HG03139 (cell line): Measurements from ENCODE around the gene FNBP1.
"Not testable (repeated sequence)": the region's sequence is repeated elsewhere in the genome, so short reads cannot be mapped to it uniquely, and the experiment has no call there.

Experiments used
- ATAC-seq: cut with Tn5 transposase; IDR thresholded peaks from one replicate; pipeline ENCODE4 v1.9.1; 2021; ENCODE audit not compliant: unreplicated experiment

The FNBP1 gene

DNA sequence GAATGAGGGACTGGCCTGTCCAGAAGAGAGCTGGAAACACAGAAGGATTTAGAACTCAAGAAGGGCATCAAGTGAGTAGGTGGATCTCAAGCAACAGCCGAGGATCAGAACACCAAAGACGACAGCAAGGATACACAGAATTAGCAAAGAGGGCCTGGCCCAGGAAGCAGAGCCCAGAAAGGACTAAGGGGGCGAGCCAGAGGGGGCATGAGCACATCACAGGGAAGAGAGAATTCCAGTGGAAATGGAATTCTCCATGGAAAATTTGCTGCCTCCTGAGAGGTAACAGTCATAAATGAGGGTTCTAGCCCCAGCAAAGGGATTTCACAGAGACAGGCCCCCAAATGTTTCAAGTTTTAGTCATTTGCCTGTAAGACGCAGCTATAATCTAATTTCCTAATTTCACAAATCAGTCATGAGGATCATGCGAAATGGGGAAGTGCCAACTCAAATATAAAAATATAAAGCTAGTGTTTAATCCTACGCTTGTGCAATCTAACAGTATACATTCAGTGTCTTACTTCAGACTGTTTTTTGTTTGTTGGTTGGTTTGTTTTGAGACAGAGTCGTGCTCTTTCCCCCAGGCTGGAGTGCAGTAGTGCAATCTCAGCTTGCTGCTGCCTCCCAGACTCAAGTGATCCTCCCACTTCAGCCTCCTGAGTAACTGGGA, 46.7 kb downstream of the FNBP1 start:
- ATAC-seq, result no peak

GRCh38 chr9:129995409-129996160, 47.4 kb downstream of the FNBP1 start:
- ATAC-seq, result no peak

DNA sequence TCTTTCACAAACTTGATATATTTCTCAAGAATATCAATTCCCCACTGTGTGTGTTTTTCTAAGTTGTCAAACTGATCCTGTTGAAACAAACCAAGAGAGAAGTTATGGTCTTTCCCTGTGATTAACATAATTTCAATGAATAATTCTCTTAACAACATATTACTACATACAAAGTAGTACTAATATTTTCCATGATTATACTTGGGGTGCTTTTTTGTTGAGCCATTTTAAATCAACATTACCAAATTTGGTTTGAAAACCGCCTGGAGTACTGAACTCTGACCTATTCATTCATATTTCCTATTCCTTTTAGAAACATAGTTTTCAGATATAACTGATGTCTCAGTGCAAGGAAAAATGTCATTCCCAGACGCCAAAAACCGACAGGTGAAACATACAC, 48.1 kb downstream of the FNBP1 start:
- no peak for ATAC-seq

DNA sequence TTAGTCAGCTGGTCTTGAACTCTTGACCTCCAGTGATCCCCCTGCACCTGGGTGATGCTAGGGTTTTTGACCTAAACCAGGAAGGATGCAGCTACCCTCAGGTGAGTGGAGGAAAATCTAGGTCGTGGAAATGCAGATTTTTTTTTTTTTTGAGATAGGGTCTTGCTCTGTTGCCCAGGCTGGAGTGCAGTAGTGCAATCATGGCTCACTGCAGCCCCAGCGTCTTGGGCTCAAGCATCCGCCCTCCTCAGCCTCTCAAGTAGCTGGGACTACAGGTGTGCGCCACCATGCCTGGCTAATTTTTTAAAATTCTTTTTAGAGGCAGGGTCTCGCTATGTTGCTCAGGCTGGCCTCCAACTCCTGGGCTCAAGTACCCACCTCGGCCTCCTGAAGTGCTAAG, 51.9 kb downstream of the FNBP1 start:
- ATAC-seq, result not testable (repeated sequence)

GRCh38 chr9:129990269-129991010, 52.5 kb downstream of the FNBP1 start:
- no peak for ATAC-seq

GRCh38 chr9:129989740-129990139, 53.2 kb downstream of the FNBP1 start:
- ATAC-seq, result no peak

- no peak for ATAC-seq
Measured at GRCh38 chr9:129989362-129989708, 53.7 kb downstream of the FNBP1 start.

GRCh38 chr9:129988607-129989361, 54.2 kb downstream of the FNBP1 start:
- ATAC-seq, result peak; percentile 61

DNA sequence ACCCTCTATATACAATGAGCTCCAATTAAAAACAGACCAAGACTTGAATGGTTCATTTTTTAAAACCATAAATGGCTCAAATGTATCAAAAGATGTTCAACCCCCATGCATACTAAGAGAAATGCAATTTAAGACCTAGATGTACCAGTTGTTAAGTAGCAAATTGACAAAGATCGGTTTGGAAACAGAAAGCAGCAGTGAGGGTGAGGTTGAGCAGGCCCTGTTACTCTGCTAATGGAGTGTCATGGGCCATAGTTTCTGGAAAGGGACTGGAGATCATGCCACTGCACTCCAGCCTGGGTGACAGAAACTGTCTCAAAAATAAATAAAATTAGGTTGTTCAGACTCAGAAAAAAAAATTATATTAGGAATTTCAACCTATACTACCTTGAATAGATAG, 55.0 kb downstream of the FNBP1 start:
- no peak for ATAC-seq

GRCh38 chr9:129987047-129987446, 55.9 kb downstream of the FNBP1 start:
- ATAC-seq, result no peak

DNA sequence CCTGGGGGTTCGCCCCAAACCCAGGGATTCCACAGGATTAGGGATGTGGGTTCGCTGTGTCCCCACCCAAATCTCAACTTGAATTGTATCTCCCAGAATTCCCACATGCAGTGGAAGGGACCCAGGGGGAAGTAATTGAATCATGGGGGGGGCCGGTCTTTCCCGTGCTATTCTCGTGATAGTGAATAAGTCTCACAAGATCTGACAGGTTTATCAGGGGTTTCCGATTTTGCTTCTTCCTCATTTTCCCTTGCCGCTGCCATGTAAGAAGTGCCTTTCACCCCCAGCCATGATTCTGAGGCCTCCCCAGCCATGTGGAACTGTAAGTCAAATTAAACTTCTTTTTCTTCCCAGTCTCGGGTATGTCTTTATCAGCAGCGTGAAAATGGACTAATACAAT, 58.4 kb downstream of the FNBP1 start:
- ATAC-seq, result not testable (repeated sequence)

DNA sequence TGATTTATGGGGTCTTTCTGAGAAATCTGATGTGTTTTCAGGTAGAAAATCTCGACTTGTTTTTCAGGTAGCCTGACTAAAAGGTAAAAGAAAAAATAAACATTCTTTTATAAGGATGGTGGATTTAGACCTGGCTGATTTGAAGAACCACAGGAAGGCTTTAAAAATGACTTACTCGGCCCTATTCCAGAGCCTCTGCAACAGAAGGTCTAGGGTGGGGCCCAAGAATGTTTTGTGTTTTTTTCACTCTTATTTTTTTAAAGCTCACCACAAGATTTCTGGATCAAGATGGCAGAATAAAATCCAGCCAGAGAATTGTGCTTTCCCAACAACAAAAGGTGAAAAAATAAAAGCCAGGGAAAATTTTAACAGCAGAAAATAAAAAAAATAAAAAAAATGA, 59.1 kb downstream of the FNBP1 start:
- ATAC-seq, result no peak

DNA sequence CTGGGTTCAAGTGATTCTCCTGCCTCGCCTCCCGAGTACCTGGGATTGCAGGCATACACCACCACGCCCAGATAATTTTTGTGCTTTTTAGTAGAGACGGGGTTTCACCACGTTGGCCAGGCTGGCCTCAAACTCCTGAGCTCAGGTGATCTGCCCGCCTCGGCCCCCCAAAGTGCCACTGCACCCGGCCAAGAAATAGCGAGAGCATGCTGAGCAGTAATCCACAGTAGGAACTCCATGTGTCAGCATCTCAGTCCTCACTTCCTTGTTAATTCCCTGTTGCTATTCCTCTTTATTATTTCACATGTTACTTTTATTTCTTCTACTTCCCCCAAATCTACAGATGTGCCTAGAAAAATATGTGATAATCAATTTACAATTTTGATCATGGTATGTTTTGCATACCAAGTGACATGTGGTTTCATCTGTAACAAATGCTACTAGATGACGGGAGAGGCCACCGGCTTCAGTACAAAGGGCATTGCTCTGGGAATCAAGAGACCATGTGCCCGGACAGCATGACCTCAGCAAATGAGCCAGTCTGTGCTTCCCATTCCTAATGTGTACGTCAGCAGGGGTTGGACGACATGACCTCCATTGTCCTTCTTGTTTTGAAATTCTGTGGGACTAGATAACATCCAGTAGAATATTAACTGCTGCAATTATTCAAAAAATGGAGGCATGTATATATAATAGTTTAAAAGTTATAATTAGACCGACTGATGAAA, 61.6 kb downstream of the FNBP1 start:
- no peak for ATAC-seq

GRCh38 chr9:129980224-129980623, 62.8 kb downstream of the FNBP1 start:
- not testable (repeated sequence) for ATAC-seq

DNA sequence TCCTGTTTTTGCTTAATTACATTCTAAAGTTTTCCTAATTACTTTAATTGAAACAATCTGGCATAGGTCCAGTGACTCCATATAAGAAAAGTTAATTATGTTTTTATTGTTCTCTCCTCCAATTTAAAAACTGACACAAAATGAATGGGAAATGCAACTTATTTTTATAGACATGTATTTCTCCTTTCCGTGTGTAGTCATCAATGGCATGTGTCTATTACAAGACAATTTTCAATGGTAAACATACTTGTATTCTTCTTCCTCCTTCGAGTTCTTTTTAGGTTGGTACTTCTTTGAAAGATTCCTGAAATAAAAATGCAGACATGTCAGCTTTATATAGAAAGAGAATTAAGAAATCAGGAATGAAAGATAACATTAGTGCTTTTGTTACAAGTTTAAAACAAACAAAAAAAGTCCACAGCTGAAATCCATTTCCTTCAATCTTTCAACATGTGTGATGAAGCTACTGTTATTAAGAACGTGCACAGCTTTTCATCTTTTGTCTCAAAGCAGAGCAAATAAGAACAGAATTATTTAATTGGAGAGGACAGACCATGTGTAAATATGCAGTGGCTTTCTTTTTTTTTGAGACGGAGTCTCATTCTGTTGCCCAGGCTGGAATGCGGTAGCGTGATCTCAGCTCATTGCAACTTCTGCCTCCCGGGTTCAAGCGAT, 63.8 kb downstream of the FNBP1 start:
- no peak for ATAC-seq

- ATAC-seq, result no peak
Measured at GRCh38 chr9:129972816-129973215, 70.2 kb downstream of the FNBP1 start.

DNA sequence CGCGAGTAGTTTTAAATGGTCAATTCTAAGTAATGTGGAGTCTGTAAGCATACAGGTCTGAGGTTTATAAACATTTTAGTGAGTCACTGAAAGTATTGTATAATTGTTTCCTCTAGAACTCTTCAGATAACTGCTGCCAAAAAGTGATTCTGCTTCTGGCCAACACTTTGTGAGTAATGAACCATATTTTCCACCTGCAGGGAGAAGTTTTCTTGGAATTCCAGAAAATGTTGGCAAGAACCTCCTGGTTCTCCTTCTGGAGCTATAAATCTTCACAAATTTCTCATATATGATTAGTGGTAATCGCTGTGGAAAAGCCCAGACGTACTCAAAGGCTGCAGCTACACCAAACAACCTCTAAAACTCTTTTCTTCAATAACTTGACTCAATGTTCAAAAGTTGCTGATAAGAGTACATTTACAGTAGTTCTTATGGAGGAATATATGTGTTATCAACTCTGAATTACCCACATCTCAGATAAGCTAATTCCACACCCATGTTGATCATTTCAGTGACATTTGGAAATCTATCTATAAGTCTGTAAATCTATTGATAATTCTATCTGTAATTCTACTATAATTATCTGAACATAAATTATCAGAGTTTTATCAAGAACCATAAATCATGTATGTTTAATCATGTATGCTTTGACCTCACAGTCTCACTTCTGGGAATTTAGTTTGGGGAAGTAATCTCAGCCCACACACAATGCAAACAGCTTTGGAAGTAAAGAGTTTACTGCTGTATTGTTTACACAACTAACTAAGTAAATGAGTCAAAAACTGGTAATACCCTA, 74.1 kb downstream of the FNBP1 start:
- ATAC-seq, result no peak

DNA sequence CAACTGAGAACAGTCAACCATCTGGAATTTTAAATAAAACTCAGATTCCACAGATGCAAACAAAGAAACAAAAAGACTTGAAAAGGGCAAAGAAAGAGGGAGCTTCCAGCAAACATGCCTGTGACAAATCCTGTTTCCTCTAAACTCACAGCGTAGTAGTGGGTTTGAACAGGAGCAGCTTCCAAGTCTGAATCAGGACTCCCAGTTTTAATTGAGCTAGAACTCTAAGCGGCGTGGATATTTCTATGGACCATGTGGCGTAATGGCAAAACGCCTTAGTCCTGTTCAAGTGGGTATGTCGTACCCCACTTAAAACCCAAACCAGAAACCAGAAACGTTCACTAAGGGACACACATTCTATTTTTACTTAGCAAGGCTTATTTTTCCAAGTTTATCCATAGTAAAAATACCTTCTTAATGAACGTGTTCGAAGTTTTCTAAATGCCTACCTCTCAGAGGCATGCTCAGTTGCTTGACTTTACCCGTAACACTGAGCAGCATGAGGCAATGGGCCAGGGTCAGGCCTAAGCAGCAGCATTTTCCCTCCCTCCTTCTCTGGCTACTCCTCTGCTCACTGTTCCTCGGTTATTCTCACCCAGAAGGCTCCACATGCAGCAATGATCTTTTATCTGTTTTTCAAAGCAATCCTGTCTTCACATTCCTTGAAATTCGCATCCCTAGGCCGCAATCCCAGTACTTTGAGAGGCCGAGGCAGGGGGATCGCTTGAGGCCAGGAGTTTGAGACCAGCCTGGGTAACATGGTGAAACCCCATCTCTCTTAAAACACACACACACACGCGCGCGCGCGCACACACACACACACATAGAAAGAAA, 77.9 kb downstream of the FNBP1 start:
- no peak for ATAC-seq
